GM18505 (cell line): ENCODE measurements around the gene MAGI3.
"Not testable (repeated sequence)": the region's sequence is repeated elsewhere in the genome, so short reads cannot be mapped to it uniquely, and the experiment has no call there.

Source experiments
- ATAC-seq: cut with Tn5 transposase; IDR thresholded peaks from one replicate; pipeline ENCODE4 v1.9.1; 2021; ENCODE audit not compliant: unreplicated experiment
- POLR2A ChIP-seq: IDR thresholded peaks from 4 replicates; pipeline ENCODE4 v1.6.1; 2011; ENCODE audit warnings: borderline replicate concordance; ENCODE audit not compliant: insufficient read depth, insufficient read length; ENCODE audit errors: extremely low read depth

MAGI3 gene

GRCh38 chr1:113507552-113508214, 117.4 kb downstream of the MAGI3 start:
- TF ChIP-seq POLR2A: no peak
- ATAC-seq: no peak

GRCh38 chr1:113508364-113509164, 118.2 kb downstream of the MAGI3 start:
- ATAC-seq: no peak
- no peak for TF ChIP-seq POLR2A

GRCh38 chr1:113509766-113510165, 119.5 kb downstream of the MAGI3 start:
- not testable (repeated sequence) for ATAC-seq

GRCh38 chr1:113511269-113511668, 121.0 kb downstream of the MAGI3 start:
- TF ChIP-seq POLR2A: no peak
- no peak for ATAC-seq

GRCh38 chr1:113515498-113515897, 125.2 kb downstream of the MAGI3 start:
- no peak for TF ChIP-seq POLR2A
- no peak for ATAC-seq

- no peak for ATAC-seq
Measured at GRCh38 chr1:113517346-113517745, 127.0 kb downstream of the MAGI3 start.

GRCh38 chr1:113517983-113518382, 127.7 kb downstream of the MAGI3 start:
- ATAC-seq: no peak
- no peak for TF ChIP-seq POLR2A

More at GRCh38 chr1:113517346-113517745, 127.0 kb downstream of the MAGI3 start:
- TF ChIP-seq POLR2A: no peak

- no peak for TF ChIP-seq POLR2A
- ATAC-seq: no peak
Measured at GRCh38 chr1:113519556-113519955, 129.2 kb downstream of the MAGI3 start.

- no peak for ATAC-seq
- TF ChIP-seq POLR2A: no peak
Measured at GRCh38 chr1:113530021-113530420, 139.7 kb downstream of the MAGI3 start.

GRCh38 chr1:113531321-113531720, 141.0 kb downstream of the MAGI3 start:
- no peak for ATAC-seq
- no peak for TF ChIP-seq POLR2A

- TF ChIP-seq POLR2A: no peak
- ATAC-seq: no peak
Measured at GRCh38 chr1:113533061-113533460, 142.7 kb downstream of the MAGI3 start.

- TF ChIP-seq POLR2A: no peak
- no peak for ATAC-seq
Measured at GRCh38 chr1:113534130-113534817, 144.0 kb downstream of the MAGI3 start.

- no peak for TF ChIP-seq POLR2A
- no peak for ATAC-seq
Measured at GRCh38 chr1:113534875-113535274, 144.6 kb downstream of the MAGI3 start.

- no peak for ATAC-seq
Measured at GRCh38 chr1:113536182-113536780, 146.0 kb downstream of the MAGI3 start.

GRCh38 chr1:113538225-113538624, 147.9 kb downstream of the MAGI3 start:
- ATAC-seq: no peak
- no peak for TF ChIP-seq POLR2A

More at GRCh38 chr1:113536182-113536780, 146.0 kb downstream of the MAGI3 start:
- no peak for TF ChIP-seq POLR2A
